ENCODE measurements around the gene NTM.

The NTM gene

DNA sequence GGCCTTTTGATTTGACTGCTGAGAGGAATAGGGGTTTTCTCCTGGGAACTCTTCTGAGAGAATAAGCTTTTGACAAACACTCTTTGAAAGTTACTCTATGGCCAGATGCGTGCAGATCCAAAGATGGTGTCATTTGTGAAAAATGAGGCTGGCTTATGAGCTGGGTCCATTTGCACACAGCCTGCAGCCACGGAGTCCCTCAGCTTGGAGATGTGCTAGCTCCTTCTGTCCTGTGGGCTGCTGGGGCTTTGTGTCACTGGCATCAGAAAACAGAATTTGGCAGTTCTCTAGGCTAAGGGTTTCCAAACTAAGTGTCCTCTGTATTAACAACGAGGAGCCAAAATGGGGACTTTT is 702.4 kb downstream of the NTM start:
- FAIRE-seq: no peak
- no peak for TF ChIP-seq POU2F2 (IDR thresholded peaks at IDR 0.05; ENCODE audit: low read depth, low read length)
- no peak for TF ChIP-seq POLR2AphosphoS5 (IDR thresholded peaks at IDR 0.05; ENCODE audit: low read depth, low read length)
- TF ChIP-seq PAX5 (IDR thresholded peaks at IDR 0.05; ENCODE audit: insufficient read depth, low read length, severe bottlenecking): no peak
- no peak for TF ChIP-seq TAF1 (IDR thresholded peaks at IDR 0.05; ENCODE audit: low read depth, low read length)
- no peak for TF ChIP-seq POLR2A (IDR thresholded peaks at IDR 0.05; ENCODE audit: low read depth, low read length)
- no peak for TF ChIP-seq SPI1 (IDR thresholded peaks at IDR 0.05; ENCODE audit: low read depth, low read length)
- DNase-seq (ENCODE audit: insufficient read length, low spot score): no peak

DNA sequence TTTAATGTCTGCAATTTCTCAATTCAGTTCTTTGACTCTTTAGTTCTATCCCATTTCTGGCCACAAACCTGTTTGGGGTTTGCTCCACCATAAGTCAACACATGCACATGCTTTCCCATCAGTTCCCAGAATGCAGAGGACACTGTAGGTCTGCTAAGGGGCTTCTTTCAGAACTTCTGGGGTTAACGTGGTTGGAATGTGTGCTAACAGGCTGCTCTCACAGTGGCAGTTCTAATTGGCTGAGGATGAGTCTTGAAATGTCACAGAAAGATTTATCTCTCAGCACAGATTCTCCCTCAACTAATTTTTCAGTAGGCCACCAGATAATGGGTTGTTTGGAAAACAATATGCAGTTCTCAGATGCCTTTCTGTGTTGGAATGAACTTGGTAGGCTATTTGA is 703.4 kb downstream of the NTM start:
- FAIRE-seq (no peak), DNase-seq (ENCODE audit: insufficient read length, low spot score) (no peak)
- no peak for TF ChIP-seq SPI1 (IDR thresholded peaks at IDR 0.05; ENCODE audit: low read depth, low read length)
- no peak for TF ChIP-seq POLR2AphosphoS5 (IDR thresholded peaks at IDR 0.05; ENCODE audit: low read depth, low read length)

DNA sequence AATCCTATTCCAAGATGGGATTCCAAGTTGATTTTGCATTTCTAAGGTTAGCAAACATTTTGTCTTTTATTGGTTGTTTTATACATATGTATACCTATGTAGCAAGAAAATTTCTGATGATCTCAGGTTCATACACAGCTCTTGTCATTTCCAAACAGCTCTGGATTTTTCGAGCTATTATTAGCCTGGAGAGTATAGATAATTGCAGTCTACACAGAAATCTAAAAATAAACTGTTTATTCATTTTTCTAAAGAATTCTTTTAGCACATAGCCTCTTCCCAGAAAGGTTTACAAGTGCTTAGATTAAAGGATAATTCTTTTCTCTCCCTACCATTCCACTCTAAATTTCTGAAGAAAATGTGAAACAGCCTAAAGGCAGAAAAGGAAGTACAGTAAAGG is 705.0 kb downstream of the NTM start:
- DNase-seq (ENCODE audit: insufficient read length, low spot score): no peak
- TF ChIP-seq POU2F2 (IDR thresholded peaks at IDR 0.05; ENCODE audit: low read depth, low read length): no peak
- no peak for TF ChIP-seq POLR2A (IDR thresholded peaks at IDR 0.05; ENCODE audit: low read depth, low read length)
- TF ChIP-seq PAX5 (IDR thresholded peaks at IDR 0.05; ENCODE audit: insufficient read depth, low read length, severe bottlenecking): no peak
- no peak for TF ChIP-seq TAF1 (IDR thresholded peaks at IDR 0.05; ENCODE audit: low read depth, low read length)
- no peak for TF ChIP-seq SPI1 (IDR thresholded peaks at IDR 0.05; ENCODE audit: low read depth, low read length)
- no peak for TF ChIP-seq POLR2AphosphoS5 (IDR thresholded peaks at IDR 0.05; ENCODE audit: low read depth, low read length)
- no peak for FAIRE-seq

DNA sequence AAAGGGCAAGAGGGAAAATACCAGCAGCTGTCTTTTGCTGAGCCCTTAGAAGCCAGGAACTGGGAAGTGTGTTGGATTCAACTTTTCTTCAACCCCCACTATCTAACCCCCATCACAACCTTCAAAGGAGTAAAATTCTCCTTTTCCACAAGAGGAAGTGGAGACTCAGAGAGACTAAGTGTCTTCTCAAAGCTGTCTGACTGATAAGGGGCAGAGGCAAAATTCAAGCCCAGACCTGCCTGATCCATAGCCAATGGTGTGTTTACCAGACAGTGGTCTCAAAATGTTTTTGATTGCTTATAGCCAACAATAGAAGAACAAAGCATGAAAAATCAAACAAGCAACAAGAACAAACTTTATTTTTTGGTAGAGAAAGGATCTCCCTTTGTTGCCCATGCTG is 707.0 kb downstream of the NTM start:
- FAIRE-seq (no peak), DNase-seq (ENCODE audit: insufficient read length, low spot score) (no peak)
- no peak for TF ChIP-seq SPI1 (IDR thresholded peaks at IDR 0.05; ENCODE audit: low read depth, low read length)
- TF ChIP-seq TAF1 (IDR thresholded peaks at IDR 0.05; ENCODE audit: low read depth, low read length): no peak
- TF ChIP-seq POLR2A (IDR thresholded peaks at IDR 0.05; ENCODE audit: low read depth, low read length): no peak
- no peak for TF ChIP-seq POU2F2 (IDR thresholded peaks at IDR 0.05; ENCODE audit: low read depth, low read length)
- no peak for TF ChIP-seq POLR2AphosphoS5 (IDR thresholded peaks at IDR 0.05; ENCODE audit: low read depth, low read length)
- no peak for TF ChIP-seq PAX5 (IDR thresholded peaks at IDR 0.05; ENCODE audit: insufficient read depth, low read length, severe bottlenecking)

DNA sequence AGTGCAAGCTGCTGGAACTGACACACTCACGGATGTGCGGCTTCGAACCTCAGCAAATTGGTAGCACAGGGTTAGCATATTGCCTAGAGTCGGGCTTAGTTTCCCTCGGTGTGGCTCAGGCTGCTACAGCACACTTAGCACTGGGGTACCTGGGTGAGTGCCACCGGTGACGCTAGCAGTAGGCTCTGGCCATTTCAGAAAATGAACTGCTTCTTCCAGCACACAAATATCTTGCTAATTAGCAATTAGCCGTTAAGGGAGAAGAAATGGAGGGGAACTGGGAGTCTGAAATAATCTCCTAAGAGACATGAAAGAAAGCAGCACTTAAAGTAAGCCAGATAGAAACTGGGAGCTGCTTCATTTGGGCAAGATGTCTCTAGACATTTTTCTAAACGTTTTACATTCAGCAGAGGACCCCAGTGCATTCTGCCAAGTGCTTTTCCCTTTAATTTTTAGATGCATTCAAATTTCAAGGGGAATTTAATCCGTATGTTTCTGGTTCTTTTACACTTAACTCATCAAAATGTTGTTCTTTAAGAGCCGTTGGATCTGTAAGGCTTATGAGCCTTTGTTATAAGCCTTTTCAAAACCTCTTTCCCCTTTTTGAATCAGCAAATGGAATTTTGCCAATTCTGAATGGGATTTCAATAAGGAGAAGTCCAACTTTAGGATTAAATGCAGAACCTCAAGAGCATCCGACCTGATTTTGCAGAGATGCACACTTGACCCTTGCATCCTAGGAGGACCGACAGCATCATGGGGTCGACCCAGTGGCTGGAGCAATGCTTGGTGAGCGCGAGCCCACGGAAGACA is 708.1 kb downstream of the NTM start:
- FAIRE-seq (no peak), DNase-seq (ENCODE audit: insufficient read length, low spot score) (no peak)
- no peak for TF ChIP-seq POLR2A (IDR thresholded peaks at IDR 0.05; ENCODE audit: low read depth, low read length)
- TF ChIP-seq POU2F2 (IDR thresholded peaks at IDR 0.05; ENCODE audit: low read depth, low read length): no peak
- no peak for TF ChIP-seq SPI1 (IDR thresholded peaks at IDR 0.05; ENCODE audit: low read depth, low read length)
- TF ChIP-seq POLR2AphosphoS5 (IDR thresholded peaks at IDR 0.05; ENCODE audit: low read depth, low read length): no peak
- TF ChIP-seq TAF1 (IDR thresholded peaks at IDR 0.05; ENCODE audit: low read depth, low read length): no peak
- no peak for TF ChIP-seq PAX5 (IDR thresholded peaks at IDR 0.05; ENCODE audit: insufficient read depth, low read length, severe bottlenecking)

DNA sequence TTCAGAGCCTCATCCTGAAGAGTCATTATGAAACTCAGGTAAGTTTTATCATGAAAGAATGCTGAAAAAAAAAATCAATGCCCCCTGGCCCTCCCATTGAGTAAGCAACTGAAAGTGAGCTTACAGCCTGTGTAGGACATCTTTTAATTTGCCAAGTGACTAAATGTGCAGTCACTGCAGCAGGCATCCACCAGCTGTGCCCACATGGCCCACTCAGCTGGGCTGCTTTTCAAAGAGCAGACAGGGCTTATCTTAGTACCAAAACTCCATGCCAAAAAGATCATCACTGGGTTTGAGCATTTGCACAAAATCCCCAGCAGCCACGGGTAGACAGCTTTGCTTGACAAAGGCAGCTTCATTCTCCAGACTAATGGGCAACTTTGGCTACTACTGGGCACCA is 709.7 kb downstream of the NTM start:
- TF ChIP-seq POU2F2 (IDR thresholded peaks at IDR 0.05; ENCODE audit: low read depth, low read length) (no peak), PAX5 (IDR thresholded peaks at IDR 0.05; ENCODE audit: insufficient read depth, low read length, severe bottlenecking) (no peak), POLR2AphosphoS5 (IDR thresholded peaks at IDR 0.05; ENCODE audit: low read depth, low read length) (no peak), SPI1 (IDR thresholded peaks at IDR 0.05; ENCODE audit: low read depth, low read length) (no peak), POLR2A (IDR thresholded peaks at IDR 0.05; ENCODE audit: low read depth, low read length) (no peak), TAF1 (IDR thresholded peaks at IDR 0.05; ENCODE audit: low read depth, low read length) (no peak)
- FAIRE-seq (no peak), DNase-seq (ENCODE audit: insufficient read length, low spot score) (no peak)

DNA sequence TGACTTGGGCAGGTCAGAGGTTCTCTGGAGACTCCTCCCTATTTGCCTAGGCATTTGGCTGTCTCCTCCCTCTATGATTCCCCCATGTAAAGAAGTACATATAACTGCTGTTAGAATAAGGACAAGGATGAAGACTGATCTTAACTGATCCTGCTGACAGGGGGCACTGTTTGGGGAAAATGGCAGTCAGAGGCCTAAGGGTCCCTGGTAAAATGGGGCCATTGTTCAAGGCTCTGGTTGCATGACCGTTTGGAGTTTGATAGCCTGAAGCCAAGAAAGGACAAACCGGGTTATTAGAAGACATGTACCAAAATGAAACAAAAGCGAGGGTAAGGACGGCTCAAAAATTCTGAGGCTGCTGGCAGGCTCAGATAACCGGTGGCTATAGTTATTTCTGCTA is 712.2 kb downstream of the NTM start:
- TF ChIP-seq POLR2AphosphoS5 (IDR thresholded peaks at IDR 0.05; ENCODE audit: low read depth, low read length): no peak
- TF ChIP-seq POU2F2 (IDR thresholded peaks at IDR 0.05; ENCODE audit: low read depth, low read length): no peak
- TF ChIP-seq SPI1 (IDR thresholded peaks at IDR 0.05; ENCODE audit: low read depth, low read length): no peak
- no peak for TF ChIP-seq TAF1 (IDR thresholded peaks at IDR 0.05; ENCODE audit: low read depth, low read length)
- TF ChIP-seq PAX5 (IDR thresholded peaks at IDR 0.05; ENCODE audit: insufficient read depth, low read length, severe bottlenecking): no peak
- no peak for TF ChIP-seq POLR2A (IDR thresholded peaks at IDR 0.05; ENCODE audit: low read depth, low read length)
- FAIRE-seq: no peak
- DNase-seq (ENCODE audit: insufficient read length, low spot score): no peak

DNA sequence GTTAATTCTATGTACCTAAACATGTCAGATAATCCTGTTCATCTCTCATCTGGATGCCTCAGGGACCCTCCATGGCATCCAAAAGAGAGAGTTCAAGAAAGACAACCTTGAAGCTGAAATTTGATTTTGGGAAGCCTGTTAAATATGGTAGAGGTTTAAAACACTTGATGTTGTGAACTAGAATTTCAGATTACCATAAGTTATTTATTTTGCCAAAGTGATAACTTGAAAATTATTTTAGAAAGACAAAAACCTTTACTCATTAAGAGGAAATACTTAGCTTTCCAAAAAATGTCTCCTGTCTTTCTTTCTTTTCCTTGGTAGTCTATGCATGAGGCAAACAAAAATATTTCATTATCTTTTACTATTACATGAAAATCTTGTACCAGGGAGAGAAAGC is 714.0 kb downstream of the NTM start:
- FAIRE-seq: no peak
- TF ChIP-seq TAF1 (IDR thresholded peaks at IDR 0.05; ENCODE audit: low read depth, low read length): no peak
- no peak for TF ChIP-seq PAX5 (IDR thresholded peaks at IDR 0.05; ENCODE audit: insufficient read depth, low read length, severe bottlenecking)
- TF ChIP-seq POLR2AphosphoS5 (IDR thresholded peaks at IDR 0.05; ENCODE audit: low read depth, low read length): no peak
- DNase-seq (ENCODE audit: insufficient read length, low spot score): no peak

DNA sequence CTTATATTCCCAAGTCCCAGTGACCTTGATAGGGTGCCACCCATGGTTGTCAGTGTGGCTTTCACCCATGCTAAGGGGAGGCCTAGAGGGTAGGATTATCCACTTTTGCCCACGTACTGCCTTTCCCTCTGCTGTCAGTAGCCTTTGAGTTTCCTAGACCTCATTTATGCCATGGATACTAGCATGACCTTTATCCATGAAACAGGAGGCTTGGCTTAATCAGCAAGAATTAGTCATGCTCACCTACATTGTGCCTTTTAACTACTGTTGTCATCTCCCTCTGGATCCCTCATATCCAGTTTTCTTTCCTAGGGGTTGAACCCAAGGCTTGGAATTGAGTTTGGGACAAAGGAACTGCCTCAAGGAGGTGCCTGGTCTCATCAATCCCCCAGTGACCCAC is 716.7 kb downstream of the NTM start:
- FAIRE-seq (no peak), DNase-seq (ENCODE audit: insufficient read length, low spot score) (no peak)
- TF ChIP-seq TAF1 (IDR thresholded peaks at IDR 0.05; ENCODE audit: low read depth, low read length) (no peak), POU2F2 (IDR thresholded peaks at IDR 0.05; ENCODE audit: low read depth, low read length) (no peak), SPI1 (IDR thresholded peaks at IDR 0.05; ENCODE audit: low read depth, low read length) (no peak), POLR2A (IDR thresholded peaks at IDR 0.05; ENCODE audit: low read depth, low read length) (no peak), PAX5 (IDR thresholded peaks at IDR 0.05; ENCODE audit: insufficient read depth, low read length, severe bottlenecking) (no peak), POLR2AphosphoS5 (IDR thresholded peaks at IDR 0.05; ENCODE audit: low read depth, low read length) (no peak)

DNA sequence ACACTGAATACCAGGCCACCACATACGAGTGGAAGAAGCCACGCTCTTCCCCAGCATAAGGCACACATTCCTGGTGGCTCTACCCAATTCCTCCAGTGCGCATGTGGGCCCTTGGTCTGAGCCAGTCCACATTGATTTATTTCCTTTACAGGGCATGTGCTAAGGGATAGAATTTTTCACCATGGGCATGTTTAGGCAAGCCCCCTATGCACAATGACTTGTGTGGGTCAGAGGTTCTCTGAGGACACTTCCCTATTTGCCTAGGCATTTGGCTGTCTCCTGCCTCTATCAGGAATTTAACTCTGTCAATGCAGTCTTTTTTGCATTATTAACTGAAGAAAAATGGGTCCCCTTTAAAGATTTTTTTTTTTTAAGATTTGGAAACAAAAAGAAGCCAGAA is 718.1 kb downstream of the NTM start:
- DNase-seq (ENCODE audit: insufficient read length, low spot score) (no peak), FAIRE-seq (no peak)

More for the DNA sequence above, 718.1 kb downstream of the NTM start:
- no peak for TF ChIP-seq POLR2A (IDR thresholded peaks at IDR 0.05; ENCODE audit: low read depth, low read length)
- no peak for TF ChIP-seq POLR2AphosphoS5 (IDR thresholded peaks at IDR 0.05; ENCODE audit: low read depth, low read length)
- TF ChIP-seq TAF1 (IDR thresholded peaks at IDR 0.05; ENCODE audit: low read depth, low read length): no peak
- TF ChIP-seq SPI1 (IDR thresholded peaks at IDR 0.05; ENCODE audit: low read depth, low read length): no peak
- TF ChIP-seq POU2F2 (IDR thresholded peaks at IDR 0.05; ENCODE audit: low read depth, low read length): no peak
- no peak for TF ChIP-seq PAX5 (IDR thresholded peaks at IDR 0.05; ENCODE audit: insufficient read depth, low read length, severe bottlenecking)

Data from GM12891 (cell line).